Measurements from ENCODE around the gene LRP8.

Gene LRP8

DNA sequence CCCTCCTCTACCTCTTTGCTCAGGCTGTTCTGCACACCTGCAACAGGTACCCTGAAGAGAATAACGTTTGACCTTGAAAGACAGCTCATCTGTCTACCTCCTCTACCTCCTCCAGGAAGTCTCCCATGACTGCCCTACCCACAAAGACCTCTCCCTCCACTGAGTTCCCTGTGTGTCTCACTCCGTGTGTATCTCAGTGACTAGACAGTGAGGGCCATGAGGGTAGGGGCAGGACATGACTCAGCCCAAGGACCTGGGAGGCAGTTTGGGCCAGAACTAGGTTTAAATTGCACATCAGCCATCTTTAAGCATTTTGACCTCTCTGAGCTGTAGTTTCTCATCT is 32.0 kb upstream of the LRP8 start:
- no peak for DNase-seq (ENCODE audit: low read depth in 2 of 2)

DNA sequence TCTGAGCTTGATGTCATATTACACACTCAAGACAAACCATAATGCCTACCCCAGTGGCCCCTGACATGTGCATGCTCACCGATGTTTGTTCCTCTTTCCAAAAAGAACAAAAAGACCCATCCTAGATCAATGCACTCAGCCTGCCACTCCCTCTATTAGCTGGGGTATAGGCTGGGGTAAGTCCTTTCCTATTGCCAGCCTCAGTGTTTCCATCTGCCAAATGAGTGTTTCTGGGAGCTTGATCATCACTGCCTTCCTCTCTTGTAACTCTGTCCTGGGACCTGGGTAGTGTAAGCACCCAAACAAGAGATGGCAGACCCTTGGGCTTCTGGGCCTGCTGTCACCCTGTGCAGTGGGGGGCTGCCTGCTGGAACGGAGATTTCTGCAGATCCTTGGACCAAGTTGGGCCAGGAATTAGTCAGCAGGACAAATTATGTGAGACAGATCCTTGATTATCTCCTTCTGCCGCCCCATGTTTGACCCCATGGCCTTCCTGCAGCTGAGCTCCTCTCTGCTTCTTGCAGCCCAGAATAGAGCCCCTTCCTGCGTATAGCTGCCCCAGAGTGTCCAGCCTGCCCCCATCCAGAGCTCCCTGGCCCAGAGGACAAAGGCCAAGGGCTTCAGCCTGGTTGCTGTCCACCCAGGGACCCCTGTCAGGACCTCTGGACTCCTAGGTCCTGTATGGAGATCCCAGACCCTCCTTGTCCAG is 31.5 kb upstream of the LRP8 start:
- no peak for DNase-seq (ENCODE audit: low read depth in 2 of 2)

DNA sequence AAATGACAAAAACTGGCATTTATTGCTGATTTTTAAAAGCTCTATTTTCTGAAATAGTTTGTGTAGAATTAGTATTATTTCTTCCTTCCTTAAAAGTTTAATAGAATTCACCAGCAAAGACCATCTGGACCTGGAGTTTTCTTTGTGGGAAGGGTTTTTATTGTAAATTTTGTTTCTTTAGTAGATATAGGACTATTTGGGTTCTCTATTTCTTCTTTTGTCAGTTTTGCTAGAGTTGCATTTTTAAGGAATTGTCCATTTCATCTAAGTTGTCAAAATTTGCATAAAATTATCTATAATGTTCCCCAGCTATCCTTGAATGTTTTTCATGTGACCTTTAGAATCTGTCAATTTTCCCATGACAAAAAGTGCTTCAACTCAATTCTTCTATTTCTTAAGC is 28.8 kb upstream of the LRP8 start:
- no peak for DNase-seq (ENCODE audit: low read depth in 2 of 2)

DNA sequence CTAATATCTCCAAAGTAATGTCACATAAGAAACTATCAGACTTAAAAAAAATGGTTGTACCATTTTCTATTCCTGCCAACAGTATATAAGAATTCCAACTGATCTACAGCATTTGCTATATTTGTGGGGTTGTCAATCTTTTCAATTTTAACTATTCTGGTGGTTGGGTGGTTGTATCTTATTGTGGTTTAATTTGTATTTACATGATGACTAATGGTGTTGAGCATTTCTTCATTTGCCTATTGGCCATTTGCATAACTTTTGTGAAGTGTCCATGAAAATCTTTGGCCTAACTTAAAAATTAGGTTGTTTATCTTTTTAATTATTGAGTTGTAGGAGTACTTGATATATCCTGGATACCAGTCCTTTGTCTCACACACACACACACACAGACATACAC is 26.2 kb upstream of the LRP8 start:
- no peak for DNase-seq (ENCODE audit: low read depth in 2 of 2)

DNA sequence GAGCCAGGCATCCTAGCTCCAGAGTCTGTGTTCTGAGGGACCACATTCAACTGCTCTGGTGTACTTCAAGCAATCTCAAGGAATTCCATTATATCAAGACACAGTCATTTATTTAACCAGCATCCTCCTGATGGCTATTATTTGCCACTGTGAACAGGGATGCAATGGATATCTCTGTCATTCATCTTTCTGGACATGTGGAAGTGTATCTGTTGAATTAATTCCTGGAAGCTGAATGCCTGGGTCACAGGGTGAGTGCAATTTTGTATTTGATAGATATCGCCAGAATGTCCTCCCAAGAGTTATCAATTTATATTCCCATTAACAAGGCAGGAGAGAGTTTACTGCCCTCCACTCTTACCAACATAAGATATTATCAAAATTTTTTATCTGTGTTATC is 24.7 kb upstream of the LRP8 start:
- DNase-seq (ENCODE audit: low read depth in 2 of 2): no peak

DNA sequence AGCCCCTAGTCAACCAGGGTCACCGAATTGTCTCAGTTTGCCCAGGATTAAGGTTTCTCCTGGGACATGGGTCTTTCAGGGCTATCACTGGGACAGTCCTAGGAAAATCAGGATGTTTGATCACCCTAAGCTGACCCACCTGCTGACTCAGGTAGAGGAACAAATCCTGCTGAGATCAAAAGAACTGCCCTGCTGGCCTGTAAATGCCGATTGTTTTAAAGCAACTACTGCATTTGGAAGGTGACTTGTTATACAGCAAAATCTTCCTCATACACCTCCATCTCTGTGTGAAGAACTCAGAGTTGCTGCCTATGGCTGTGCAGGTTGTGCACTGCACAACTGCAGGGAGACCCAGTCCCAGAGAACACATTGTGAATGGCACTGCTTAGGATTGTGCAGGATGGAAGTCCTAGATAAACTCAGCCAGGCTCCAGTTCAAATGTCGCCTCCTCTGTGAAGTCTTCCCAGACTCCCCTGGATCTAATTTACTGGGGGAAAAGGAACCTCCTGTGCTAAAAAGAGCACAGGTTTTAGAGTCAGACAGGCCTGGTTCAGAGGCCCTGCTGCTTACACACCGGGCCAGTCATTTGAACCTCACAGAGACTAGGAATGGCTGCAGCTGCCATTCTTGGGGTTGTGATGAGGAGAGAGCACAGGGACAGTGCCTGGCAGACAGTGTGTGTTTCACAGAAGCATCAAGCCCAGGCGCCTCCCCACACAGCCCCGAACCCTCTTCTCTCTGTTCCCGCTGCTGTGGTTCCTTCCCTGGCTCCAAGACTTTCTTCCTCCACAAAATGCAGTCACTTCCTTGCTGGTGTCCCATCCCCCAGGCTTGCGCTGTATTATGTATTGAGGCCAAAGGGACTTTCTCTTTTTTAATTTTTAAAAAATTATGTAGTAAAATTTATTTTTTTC is 23.2 kb upstream of the LRP8 start:
- DNase-seq (ENCODE audit: low read depth in 2 of 2): no peak

DNA sequence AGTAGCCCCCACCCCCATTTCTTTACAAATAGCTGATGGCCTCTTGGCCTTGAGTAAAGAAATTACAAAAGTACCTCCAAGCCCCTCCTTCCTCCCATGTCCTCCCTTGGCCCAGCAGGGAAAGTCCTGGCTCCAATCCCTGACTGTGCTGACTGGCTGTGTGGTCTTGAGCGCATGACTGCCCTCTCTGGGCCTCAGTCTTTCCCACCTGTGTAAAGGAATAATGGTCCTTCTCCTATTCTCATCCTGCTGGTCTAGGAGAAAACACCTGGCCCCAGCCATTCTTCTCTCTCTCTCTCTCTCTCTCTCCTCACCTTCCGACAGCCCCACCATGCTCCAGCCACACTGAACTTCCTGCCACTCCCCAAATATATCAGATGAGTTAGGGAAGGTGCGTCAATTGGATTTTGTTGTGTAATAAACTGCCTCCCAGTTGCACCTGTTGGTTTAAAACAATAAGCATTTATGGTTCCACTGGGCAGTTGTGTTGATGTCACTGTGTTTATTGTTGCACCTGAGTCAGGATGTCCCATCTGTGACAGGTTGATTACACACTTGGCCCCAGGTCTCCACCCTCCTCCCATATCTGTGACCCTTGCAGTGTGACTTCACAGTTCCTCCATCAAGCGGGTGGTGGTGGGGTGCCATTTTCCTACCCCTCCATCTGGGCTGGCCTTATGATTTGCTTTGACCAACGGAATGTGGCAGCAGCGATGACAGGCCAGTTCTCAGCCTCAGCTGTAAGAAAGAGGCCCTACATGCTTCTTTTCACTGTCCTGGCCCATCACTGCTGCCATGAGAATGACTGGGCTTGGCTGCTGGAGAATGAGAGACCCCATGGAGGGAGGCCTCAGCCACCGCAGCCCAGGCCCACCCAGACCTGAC is 22.3 kb upstream of the LRP8 start:
- DNase-seq (ENCODE audit: low read depth in 2 of 2): no peak

DNA sequence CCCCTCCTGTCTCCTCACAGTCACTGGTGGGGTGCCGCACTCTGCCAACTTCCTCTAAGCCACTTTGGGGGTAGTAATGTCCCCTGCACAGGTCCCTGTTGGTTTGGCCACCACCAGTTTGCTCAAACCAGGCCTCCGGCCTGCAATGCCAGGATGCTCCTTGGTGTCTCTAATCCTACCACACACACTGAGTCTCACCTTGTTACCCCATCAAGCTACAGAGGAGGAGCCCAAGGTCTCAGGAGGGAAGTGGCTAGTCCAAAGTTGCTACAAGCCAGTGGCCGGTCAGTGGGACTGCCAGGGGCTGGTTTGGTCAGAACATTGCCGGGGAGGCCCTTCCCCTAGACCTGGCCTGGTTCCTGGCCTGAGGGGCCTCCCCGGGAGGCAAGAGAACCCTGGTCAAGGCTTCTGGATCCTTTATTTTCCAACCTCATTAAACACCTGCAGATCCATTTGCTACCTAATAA is 21.5 kb upstream of the LRP8 start:
- DNase-seq (ENCODE audit: low read depth in 2 of 2): no peak

DNA sequence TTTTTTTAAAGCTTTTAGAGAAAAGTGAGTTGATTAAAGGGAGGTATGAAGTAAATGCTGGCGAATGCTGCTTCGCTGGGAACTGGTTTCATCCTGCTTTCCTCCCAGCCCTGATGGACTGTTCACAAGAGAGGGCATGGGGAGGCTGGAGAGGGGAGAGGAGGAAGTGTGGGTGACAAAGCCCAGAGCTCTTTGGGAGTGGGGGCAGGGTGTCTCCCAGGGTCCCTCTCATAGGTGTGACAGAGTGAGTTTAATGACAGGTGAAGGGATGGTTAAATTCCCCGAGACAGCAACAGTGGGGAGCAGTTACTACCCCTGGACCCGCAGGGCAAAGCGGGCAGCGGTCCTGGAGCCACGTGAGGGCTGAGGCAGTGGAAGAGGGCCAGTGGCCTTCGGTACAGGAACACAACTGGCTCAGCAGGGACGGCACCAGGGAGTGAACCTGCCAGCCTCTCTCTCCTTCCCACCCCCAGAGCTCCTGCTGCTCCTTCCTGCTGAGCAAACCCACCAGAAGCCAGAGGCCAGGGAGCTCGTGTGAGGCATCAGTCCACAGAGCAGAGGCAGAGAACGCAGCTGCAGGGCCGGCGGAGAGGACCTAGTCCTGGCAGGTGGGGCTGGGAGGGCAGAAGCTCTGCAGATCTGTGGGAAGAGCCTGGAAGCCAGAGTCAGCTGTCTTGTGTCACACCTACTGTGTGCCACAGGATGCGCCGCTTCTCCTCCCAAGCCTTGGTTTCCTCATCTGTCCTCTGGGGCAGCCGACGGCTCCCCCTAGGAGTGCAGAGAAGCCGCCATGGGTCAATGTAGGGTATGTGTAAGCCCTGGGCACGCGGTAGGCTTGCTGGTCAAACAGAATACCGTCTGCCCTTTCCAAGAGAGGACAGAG is 20.9 kb upstream of the LRP8 start:
- DNase-seq (ENCODE audit: low read depth in 2 of 2): no peak

DNA sequence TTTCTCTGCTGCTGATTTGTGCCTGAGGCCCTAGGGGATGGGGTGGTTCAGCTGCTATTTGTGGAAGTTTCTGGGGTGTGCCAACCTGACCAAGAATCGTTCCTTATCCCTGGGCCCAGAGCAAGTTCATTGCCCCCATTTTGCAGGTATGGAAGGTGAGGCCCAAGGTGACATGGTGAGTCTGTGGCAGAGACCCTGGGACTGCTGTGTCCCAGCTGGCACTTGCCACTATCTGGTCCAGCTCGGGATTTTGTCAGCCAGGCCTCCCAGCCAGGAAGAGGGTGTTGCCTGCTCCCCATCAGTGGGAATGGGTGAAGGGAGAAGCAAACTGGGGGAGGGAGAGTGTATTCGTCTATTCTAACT is 18.9 kb upstream of the LRP8 start:
- no peak for DNase-seq (ENCODE audit: low read depth in 2 of 2)

DNA sequence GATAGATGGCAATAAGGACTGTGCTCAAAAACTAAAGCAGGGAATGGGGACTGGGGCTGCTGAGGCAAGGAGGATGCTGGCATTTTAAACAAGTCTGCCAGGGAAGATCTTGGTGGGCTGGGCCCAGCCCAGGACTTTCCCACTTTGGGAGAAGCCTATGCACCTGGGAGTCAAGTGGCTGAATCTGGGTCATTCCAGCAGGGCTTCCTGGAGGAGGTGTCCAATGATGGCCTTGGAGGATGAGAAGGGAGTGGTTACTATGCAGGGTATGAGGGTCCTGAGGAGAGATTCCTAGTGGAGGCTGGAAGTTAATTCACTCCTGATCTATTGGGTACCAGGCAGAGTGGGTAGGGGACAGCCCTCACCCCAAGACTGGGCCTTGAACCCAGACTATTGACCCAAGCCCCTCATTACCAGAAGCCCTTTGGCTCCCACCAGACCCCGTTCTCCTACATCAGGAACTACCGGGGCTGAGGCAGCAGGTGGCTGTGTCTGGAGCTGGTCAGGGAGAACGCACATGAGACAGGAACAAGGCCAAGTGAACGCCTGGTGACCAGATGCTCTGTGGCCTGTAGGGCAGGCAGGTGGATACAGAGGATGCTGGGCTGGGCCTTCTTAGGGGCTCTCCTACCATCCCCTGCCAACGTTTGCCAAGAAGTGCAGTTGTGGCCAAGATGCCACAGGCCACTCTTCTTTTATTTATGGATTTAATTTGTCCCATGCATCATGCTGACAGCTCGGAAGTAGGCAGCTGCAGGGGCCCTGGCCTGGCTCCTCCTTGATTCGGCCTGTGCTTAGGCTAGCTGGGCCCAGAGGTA is 18.3 kb upstream of the LRP8 start:
- no peak for DNase-seq (ENCODE audit: low read depth in 2 of 2)

DNA sequence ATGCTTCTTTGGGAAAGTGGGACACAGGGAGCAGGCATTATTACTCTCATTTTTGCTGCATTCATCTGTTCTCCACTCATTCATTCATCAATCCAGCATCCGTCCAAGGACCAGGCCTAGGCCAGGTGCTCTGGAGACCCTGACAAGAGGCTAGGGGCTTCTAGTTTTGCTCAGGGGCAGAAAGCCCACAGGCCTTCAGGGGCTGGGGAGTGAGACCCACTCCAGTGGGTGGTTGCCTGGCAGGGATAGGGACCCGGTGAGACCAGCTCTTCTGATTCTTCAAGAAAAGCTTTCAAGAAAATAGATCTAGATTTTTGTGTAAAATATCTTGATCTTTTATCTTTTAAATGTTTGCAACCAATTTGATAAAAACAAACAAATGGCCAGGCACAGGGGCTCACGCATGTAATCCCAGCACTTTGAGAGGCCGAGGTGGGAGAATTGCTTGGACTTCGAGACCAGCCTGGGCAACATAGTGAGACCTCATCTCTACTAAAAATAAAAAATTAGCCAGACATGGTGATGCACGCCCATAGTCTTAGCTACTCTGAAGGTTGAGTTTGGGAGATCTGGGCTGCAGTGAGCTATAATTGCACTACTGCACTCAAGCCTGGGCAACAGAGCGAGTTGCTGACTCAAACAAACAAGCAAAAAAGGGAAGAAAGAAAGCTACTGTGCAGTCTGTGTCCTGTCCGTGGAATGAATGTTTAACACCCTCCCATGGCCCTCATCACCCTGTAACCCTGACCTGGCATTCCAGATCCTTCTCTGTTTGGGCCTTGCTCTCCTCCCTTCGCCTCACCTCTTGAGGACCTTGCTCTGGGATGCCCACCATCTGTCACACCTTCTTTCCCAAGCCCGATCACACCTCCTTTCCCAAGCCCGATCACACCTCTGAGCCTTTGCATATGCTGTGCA is 17.3 kb upstream of the LRP8 start:
- no peak for DNase-seq (ENCODE audit: low read depth in 2 of 2)

DNA sequence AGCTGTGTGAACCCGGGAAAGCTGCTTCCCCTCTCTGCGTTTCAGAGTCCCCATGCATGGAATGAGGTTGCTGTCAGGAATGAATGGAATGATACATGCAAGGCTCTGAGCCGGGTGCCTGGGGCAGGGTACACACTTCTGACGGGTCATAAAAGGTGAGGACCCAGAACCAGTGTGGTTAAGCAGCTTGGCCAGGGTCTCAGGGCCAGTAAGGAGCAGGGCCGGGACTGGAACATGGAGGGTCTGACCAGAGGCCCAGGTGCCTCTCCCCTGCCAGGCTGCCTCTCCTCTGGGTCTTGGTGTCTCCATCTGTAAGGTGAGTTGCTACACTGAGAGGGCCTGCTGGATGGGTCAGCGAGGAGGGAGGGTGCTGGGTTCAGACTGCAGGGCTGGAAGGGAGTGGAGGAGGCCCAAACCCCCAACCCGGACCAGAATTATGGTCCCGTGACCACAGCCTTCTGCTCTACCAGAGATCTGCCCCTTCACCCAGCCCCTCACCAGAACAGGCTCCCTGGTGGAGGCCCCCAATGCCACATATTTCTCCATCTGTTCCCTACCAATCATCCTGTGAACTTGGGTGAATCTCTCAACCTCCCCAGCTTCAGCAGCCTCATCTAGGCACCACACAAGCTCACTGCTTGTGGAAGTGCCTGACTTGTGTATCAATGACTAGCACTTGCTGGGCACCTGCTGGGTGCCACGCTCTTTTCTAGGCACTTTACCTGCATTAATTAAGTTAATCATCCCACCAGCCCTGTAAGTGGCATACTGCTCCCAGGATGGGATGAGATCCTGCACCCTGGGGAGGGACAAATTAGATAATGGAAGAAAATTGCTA is 16.2 kb upstream of the LRP8 start:
- DNase-seq (ENCODE audit: low read depth in 2 of 2): no peak

DNA sequence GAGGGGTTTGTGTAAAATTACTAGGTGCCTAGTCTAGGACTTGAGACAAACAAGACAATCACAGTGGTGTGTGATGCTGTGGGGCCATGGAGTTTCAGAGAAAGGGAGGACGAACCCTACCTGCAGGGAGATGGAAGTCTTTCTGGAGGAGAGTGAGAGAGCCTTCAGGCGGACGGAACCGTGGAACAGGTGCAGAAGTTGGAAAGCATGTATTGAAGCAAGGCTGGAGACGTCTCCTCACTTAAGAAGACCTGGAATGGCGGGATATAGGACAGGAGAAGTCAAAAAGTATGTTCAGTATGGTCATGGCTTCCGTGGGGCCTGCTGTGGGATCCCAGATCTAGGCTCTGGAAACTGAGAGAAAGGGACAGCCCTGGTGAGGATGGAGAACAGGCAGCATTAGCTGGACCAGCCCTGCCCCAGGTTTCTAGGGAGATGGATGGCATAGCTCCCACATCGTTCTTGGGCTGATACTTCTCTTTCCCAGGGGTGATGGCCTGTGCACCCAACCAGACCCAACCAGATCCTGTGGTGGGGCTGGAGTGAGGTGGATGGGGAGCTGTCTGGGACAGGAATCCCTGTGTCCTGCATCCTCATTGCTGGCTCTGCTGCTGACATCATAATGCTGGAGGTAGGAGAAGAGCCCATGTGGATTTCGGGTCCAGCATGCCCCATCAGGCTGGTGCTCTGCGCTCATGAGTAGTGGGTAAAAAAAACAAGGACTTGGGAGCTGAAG is 15.0 kb upstream of the LRP8 start:
- DNase-seq (ENCODE audit: low read depth in 2 of 2): no peak

DNA sequence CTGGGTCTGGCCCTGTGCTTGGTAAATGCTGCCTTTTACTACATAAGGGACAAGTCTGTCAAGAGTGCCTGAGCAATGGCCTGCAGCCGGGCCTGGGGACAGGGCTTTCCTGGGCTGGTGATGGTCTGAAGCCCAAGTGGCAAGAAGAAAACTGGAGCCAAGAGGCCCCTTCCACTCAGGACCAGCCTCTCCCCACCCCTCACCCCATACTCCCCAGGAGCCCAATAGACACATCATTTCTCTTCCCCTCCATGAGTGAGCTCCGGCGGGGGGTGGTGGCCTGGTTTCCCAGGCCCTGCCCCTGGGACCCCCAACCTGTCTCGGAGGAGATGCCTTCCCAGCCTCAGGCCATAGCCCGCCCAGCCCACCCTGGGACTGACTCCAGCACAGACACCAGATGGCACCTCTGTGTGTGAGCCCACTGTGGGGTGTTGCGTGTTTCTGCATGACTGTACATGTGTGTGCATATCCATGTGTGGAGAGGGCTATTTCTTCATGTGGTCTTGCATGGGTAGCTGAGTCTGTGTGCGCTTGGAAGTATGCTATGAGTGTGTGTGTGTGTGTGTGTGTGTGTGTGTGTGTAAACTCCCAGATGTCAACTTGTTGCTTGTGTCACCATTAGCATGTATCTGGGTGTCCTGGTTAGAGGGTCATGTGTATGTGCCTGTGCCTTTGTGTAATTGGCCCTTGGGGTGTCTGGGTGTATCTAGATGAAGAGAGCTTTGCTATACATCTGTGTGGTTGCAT is 14.3 kb upstream of the LRP8 start:
- no peak for DNase-seq (ENCODE audit: low read depth in 2 of 2)

DNA sequence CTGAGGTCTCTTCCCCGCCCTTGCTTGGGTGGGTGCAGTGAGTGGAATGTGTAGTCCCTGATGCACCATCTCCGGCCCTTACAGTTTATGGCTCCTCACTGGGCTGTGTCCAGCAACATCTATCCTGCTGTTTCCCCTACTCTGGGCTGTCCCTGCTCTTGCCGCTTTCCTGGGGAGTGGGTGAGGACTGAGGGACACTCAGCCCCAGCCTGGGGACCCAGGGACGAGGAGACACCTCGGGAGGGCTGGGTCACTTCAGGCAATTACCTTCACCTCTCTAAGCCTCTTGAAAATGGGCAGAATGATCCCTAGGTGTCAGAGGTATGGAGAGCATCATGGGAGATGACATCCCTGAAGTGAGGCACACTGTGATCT is 13.6 kb upstream of the LRP8 start:
- DNase-seq (ENCODE audit: low read depth in 2 of 2): no peak
